AG04449 (cell line): ENCODE results near the gene GGN.

ENCODE experiments used
- CTCF ChIA-PET: fragments of 350-600 bp; formaldehyde crosslinking; extraction: SDS; loops from one replicate; lab custom pipeline; 2021; ENCODE audit warnings: antibody characterized with exemption; lab: Yijun Ruan, JAX
- POLR2A ChIA-PET: fragments of 400-600, 350-600 bp; formaldehyde crosslinking; extraction: SDS; loops from one replicate; lab custom pipeline; 2020; ENCODE audit warnings: antibody characterized with exemption, inconsistent platforms; lab: Yijun Ruan, JAX
- DNase-seq: peaks from one replicate; pipeline ENCODE4 v3.0.0-alpha.2; 2010; ENCODE audit warnings: low read depth, low spot score
- H3K4me3 ChIP-seq: 2 replicates; pipeline ENCODE4 v1.5.1; 2011; ENCODE audit warnings: low read depth, mild to moderate bottlenecking, control low read depth, low read length
- TF ChIP-seq, protein P1 (sequence below): IDR thresholded peaks from one replicate; pipeline ENCODE4 v1.5.1; 2011; ENCODE audit warnings: mild to moderate bottlenecking, moderate library complexity, low read length, control low read depth, inconsistent platforms; ENCODE audit not compliant: insufficient read depth; ENCODE audit errors: missing control alignments

The GGN gene

DNA sequence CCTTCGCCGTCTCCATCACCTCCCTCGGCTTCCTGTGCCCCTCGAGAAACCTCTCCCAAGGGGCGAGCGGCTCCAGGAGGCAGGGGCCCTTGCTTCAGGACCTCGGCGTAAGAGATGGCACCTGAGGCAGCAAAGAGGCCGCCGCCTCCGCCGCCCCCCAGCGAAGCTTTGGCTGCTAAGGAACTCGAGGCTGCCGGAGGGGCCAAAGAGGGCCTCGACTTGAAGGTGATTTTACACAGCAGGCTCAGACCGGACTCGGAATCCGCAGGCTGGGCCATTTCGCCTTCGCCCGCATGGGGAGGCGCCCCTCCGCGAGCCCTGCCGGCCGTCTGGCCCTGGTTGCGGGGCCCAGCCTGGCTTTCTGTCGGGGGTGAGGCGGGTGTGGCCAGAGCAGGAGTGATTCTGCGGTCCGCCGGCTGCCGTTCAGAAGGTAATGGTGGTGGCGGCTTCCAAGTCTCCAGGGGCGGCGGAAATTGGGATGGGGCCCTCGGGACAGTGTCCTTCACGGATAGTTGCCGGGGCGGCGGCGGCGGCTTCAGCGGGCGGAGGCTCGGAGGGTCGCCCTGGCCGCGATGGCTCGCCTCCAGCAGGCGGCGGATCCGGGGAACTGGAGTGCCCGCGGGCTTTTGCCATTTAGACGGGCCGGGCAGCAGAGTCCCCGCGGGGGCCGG is 1.4 kb downstream of the GGN start:
- TF ChIP-seq, protein P1, sequence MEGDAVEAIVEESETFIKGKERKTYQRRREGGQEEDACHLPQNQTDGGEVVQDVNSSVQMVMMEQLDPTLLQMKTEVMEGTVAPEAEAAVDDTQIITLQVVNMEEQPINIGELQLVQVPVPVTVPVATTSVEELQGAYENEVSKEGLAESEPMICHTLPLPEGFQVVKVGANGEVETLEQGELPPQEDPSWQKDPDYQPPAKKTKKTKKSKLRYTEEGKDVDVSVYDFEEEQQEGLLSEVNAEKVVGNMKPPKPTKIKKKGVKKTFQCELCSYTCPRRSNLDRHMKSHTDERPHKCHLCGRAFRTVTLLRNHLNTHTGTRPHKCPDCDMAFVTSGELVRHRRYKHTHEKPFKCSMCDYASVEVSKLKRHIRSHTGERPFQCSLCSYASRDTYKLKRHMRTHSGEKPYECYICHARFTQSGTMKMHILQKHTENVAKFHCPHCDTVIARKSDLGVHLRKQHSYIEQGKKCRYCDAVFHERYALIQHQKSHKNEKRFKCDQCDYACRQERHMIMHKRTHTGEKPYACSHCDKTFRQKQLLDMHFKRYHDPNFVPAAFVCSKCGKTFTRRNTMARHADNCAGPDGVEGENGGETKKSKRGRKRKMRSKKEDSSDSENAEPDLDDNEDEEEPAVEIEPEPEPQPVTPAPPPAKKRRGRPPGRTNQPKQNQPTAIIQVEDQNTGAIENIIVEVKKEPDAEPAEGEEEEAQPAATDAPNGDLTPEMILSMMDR, result no peak
- DNase-seq, result no peak
- CTCF ChIA-PET, result interaction anchor here (1.6 to 5.8 kb wide), 3 partner anchors 10 to 142 kb away, joined by 3 to 41 read pairs (median 18); partner anchors contain the start of gene PSMD8
- POLR2A ChIA-PET, result no interaction called here
- no peak overlapping the region for H3K4me3 ChIP-seq

DNA sequence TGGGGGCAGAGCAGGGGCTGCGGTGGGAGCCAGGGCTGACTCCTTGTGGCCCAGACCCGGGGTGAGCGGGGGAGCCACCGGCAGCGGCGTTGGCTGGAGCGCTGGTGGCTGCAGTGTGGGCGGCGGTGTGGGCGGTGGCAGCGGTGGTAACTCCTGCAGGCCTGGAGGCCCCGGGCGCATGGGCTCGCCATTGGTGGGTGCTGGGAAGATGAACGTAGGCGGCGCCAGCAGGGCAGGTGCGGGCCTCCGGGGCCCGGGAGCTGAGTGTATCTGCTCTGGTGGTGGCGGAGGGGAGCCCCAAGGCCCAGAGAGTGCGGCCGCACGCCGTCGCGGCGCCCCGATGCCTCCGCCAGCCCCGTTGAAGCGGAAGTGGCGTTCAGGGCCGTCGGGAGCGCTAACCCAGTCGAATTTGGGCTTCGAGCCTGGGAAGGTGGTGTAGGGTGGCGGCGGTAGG is 2.0 kb downstream of the GGN start:
- POLR2A ChIA-PET, result interaction anchor here (1.2 kb wide), 1 partner anchor 9 kb away, joined by 3 read pairs; no protein-coding TSS in a partner anchor

DNA sequence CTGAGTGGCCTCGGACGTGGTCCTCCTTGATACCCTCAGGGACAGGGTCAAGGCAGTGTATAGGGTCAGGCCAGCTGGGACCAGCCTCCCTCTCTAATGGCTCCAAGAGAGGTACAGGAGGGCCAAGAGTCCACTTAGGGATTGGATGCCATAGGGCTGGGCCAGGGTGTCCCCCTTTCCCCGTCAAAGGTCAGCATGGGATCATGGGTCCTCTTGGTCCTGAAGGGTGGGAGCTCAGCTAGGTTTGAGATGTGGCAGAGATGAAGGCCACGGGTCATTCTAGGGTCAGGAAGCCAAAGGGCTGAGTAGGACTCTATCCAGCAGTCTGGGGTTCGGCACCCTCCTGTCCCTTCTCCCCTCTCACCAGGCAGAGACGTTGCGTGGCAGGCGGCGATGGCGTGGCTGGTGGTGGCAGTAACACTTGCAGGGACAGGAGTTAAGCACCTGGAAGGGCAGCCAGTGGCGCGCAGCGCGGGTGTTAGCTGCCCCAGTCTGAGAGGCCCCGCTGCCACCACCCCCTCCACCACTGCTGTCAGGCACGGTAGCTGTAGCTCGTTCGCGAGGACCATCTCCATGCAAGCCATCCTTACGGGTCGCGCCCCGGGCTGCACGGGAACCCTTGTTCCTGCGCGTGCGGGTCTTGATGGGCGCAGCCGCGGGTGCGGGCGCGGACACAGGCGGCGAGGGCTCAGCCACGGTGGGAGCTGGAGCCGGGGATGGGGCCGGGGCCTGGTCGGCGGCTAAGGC is 2.6 kb downstream of the GGN start:
- TF ChIP-seq, protein P1, result no peak
- no peak overlapping the region for H3K4me3 ChIP-seq
- POLR2A ChIA-PET, result interaction anchor here (1.2 kb wide), 2 partner anchors 9 to 11 kb away, joined by 3 to 5 read pairs; partner anchors contain the start of gene PSMD8

More for the DNA sequence above, 2.0 kb downstream of the GGN start:
- DNase-seq, result no peak
- TF ChIP-seq, protein P1, result no peak
- CTCF ChIA-PET, result interaction anchor here (1.6 to 5.8 kb wide), 3 partner anchors 10 to 141 kb away, joined by 3 to 41 read pairs (median 18); partner anchors contain the start of gene PSMD8
- no peak overlapping the region for H3K4me3 ChIP-seq

DNA sequence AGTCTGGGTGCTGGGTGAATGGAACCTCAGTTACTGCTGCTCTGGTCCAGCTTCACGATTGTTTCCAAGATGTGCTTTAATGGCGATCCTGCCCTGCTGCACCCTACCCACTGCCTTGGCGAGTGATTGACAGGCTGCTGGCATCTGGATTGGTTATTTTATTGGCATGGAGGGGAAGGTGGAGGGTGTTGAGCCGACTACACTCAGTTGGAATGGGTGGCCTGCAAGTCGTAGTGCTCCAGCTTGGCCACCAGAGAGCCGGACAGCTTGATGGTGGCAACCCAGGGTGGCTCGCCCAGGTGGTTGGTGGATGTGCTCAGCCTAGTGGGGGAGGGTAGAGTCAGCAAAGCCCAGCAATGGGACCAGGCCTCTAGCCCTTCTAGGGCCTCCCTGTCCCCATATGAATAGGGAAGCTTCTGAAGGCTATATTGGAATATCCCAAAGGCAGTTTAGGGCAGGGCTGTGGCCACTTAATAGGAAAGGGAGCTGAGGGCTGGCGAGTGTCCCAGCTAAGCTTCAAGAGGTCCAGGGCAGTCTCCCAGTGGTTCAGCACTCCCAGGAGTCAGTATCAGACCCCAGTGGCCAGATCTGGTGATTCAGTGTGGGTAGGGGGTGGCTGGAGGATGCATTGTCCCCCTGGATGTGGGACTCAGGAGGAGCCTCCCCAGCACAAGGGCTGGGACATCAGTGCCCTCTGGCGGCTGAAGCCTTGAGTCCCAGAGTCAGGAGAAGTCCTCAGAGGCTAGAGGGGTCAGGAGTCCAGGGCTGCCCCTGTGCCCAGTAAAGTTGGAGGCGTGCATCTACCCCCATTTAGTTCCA is 3.4 kb downstream of the GGN start:
- ChIA-PET POLR2A (interaction anchor here (1.2 kb wide), 1 partner anchor 10 kb away, joined by 5 read pairs; the partner anchor contains the start of gene PSMD8), CTCF (interaction anchor here (0.6 to 5.8 kb wide), 10 partner anchors 8 to 545 kb away, joined by 3 to 41 read pairs (median 3); partner anchors contain the start of genes CATSPERG, FAM98C and PSMD8)
- no peak overlapping the region for H3K4me3 ChIP-seq
- no peak for DNase-seq
- TF ChIP-seq, protein P1, result peak; percentile 61

More for the DNA sequence above, 2.6 kb downstream of the GGN start:
- no peak for DNase-seq
- CTCF ChIA-PET, result interaction anchor here (0.9 to 5.8 kb wide), 8 partner anchors 9 to 545 kb away, joined by 3 to 41 read pairs (median 4); partner anchors contain the start of genes FAM98C and PSMD8

DNA sequence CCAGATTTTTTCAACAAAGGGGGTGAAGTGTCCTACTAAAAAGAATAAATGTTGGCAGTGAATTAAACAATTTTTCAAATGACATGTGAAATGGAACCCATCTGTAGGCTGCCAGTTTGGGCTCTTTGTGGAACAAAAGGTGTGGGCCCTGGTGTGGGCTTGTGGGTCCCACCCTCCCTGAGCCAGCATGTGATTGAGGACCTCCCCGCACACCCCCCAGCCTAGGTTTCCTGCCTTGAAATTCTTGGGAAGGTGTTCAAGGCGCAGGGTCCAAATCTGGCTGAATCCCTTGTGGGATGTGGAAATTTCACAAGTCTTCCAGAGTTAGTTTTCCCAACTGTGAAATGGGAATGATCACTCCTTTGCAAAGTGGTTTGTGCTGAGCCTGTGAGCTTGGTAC is 4.1 kb downstream of the GGN start:
- H3K4me3 ChIP-seq, result no peak overlapping the region
- POLR2A ChIA-PET, result interaction anchor here (1.2 kb wide), 1 partner anchor 9 kb away, joined by 5 read pairs; the partner anchor contains the start of gene PSMD8
- TF ChIP-seq, protein P1, result no peak
- no peak for DNase-seq
- CTCF ChIA-PET, result interaction anchor here (0.6 to 5.8 kb wide), 7 partner anchors 8 to 156 kb away, joined by 3 to 41 read pairs (median 3); partner anchors contain the start of genes CATSPERG, FAM98C and PSMD8
